H1 (cell line): ENCODE measurements around the gene GLS2. TPM values are rescaled to one million over a fixed set of nuclear protein-coding genes. Genes with fewer than 3 reads are reported as not detected.

ENCODE experiments used
- CTCF ChIA-PET: fragments of 300-600 bp; sonication (Branson Sonifier 250); formaldehyde crosslinking; loops from one replicate; lab custom pipeline; 2021; ENCODE audit not compliant: partially characterized antibody; lab: Charles Lee
- POLR2A ChIA-PET: fragments of 300-600 bp; sonication (Branson Sonifier 250); formaldehyde crosslinking; loops from one replicate; lab custom pipeline; 2021; ENCODE audit warnings: inconsistent platforms; ENCODE audit not compliant: partially characterized antibody; lab: Charles Lee
- DNase-seq, 2 experiments: peaks; one replicate each; pipeline versions ENCODE4 v3.0.0 to v3.0.0-alpha.2; 2010 to 2022; ENCODE audit warnings: low spot score in 2 of 2, low read depth in 1 of 2, mixed read lengths in 1 of 2
- FAIRE-seq: peaks from 2 replicates; lab custom pipeline; 2011; peaks lifted over from hg19 to GRCh38; lab: Jason Lieb, UNC
- H2AFZ ChIP-seq: 2 replicates; pipeline ENCODE4 v1.8.1; 2012; ENCODE audit warnings: low read length, inconsistent platforms
- H2AK5ac ChIP-seq: 2 replicates; pipeline ENCODE4 v1.6.1; 2013; ENCODE audit warnings: low read depth, low read length
- H2BK120ac ChIP-seq: replicated peaks from 2 replicates; pipeline ENCODE3; 2013; ENCODE audit warnings: low read depth, low read length, inconsistent platforms
- H2BK12ac ChIP-seq: 2 replicates; pipeline ENCODE4 v1.6.1; 2013; ENCODE audit warnings: low read depth, low read length
- H2BK15ac ChIP-seq: 2 replicates; pipeline ENCODE4 v1.6.1; 2013; ENCODE audit warnings: low read length
- H2BK20ac ChIP-seq: 2 replicates; pipeline ENCODE4 v1.6.1; 2013; ENCODE audit warnings: low read length
- H2BK5ac ChIP-seq: 2 replicates; pipeline ENCODE4 v1.6.1; 2013; ENCODE audit warnings: low read depth, low read length
- H3K14ac ChIP-seq: 2 replicates; pipeline ENCODE4 v1.6.1; 2013; ENCODE audit warnings: inconsistent platforms; ENCODE audit not compliant: insufficient read length
- H3K18ac ChIP-seq: 2 replicates; pipeline ENCODE4 v1.6.1; 2013; ENCODE audit warnings: low read length; ENCODE audit errors: extremely low read depth
- H3K23ac ChIP-seq: 2 replicates; pipeline ENCODE4 v1.6.1; 2013; ENCODE audit warnings: inconsistent platforms; ENCODE audit not compliant: insufficient read length
- H3K23me2 ChIP-seq: 2 replicates; pipeline ENCODE4 v1.6.1; 2013; ENCODE audit warnings: low read depth, low read length
- H3K27ac ChIP-seq: 2 replicates; pipeline ENCODE4 v1.6.1; 2011; ENCODE audit warnings: low read depth, low read length, inconsistent platforms
- H3K27me3 ChIP-seq, 4 experiments: replicated peaks in 1 of 4; 1 replicate in 1 of 4; 2 replicates in 3 of 4; pipeline versions ENCODE4 v1.6.1 to v1.8.1; 2011 to 2013; ENCODE audit warnings: low read length in 3 of 4, mild to moderate bottlenecking in 3 of 4, inconsistent platforms in 2 of 4, mixed read lengths in 2 of 4, moderate library complexity in 1 of 4; ENCODE audit not compliant: control insufficient read depth in 3 of 4, insufficient read depth in 3 of 4; ENCODE audit errors: extremely low read depth in 1 of 4
- H3K36me3 ChIP-seq, 4 experiments: 2 replicates each; pipeline versions ENCODE4 v1.6.1 to v1.8.1; 2011 to 2013; ENCODE audit warnings: mild to moderate bottlenecking in 4 of 4, low read length in 3 of 4, moderate library complexity in 2 of 4, control low read depth in 1 of 4, inconsistent platforms in 1 of 4; ENCODE audit not compliant: insufficient read depth in 4 of 4, control insufficient read depth in 2 of 4
- H3K4ac ChIP-seq: replicated peaks from 2 replicates; pipeline ENCODE3; 2013; ENCODE audit warnings: low read length, low read depth, mixed read lengths, inconsistent platforms; ENCODE audit not compliant: insufficient read length
- H3K4me1 ChIP-seq, 4 experiments: replicated peaks in 1 of 4; 1 replicate in 1 of 4; 2 replicates in 3 of 4; pipeline versions ENCODE4 v1.6.1 to v1.8.1; 2011 to 2013; ENCODE audit warnings: low read length in 3 of 4, inconsistent platforms in 2 of 4, mixed read lengths in 1 of 4; ENCODE audit not compliant: insufficient read depth in 4 of 4, control insufficient read depth in 3 of 4
- H3K4me2 ChIP-seq, 2 experiments: 2 replicates each; pipeline versions ENCODE4 v1.6.1 to v1.8.1; 2011 to 2013; ENCODE audit warnings: low read depth in 2 of 2, low read length in 2 of 2, control low read depth in 1 of 2, inconsistent platforms in 1 of 2, mild to moderate bottlenecking in 1 of 2; ENCODE audit not compliant: insufficient read depth in 1 of 2
- H3K4me3 ChIP-seq, 4 experiments: fragments of 200-600, 300-600 bp in 1 of 4; sonication (generic), shearing (Covaris generic), sonication (Bioruptor Twin) in 1 of 4; 2 replicates each; pipeline versions ENCODE4 v1.5.1 to v1.8.1; 2011 to 2016; ENCODE audit warnings: low read length in 4 of 4, low read depth in 3 of 4, control low read depth in 2 of 4, inconsistent platforms in 2 of 4, mild to moderate bottlenecking in 2 of 4, mixed read lengths in 1 of 4, moderate library complexity in 1 of 4; ENCODE audit not compliant: insufficient read depth in 2 of 4; ENCODE audit errors: extremely low read depth in 1 of 4
- H3K56ac ChIP-seq: replicated peaks from 2 replicates; pipeline ENCODE3; 2013; ENCODE audit warnings: low read depth, mild to moderate bottlenecking, mixed read lengths, low read length, inconsistent platforms; ENCODE audit not compliant: insufficient read length
- H3K79me1 ChIP-seq: 2 replicates; pipeline ENCODE4 v1.6.1; 2013; ENCODE audit warnings: low read depth, low read length, control low read depth
- H3K79me2 ChIP-seq, 2 experiments: 2 replicates each; pipeline versions ENCODE4 v1.6.1 to v1.8.1; 2012 to 2013; ENCODE audit warnings: low read length in 2 of 2, mild to moderate bottlenecking in 2 of 2, inconsistent platforms in 1 of 2; ENCODE audit not compliant: insufficient read depth in 2 of 2, control insufficient read depth in 1 of 2
- H3K9ac ChIP-seq, 4 experiments: replicated peaks in 1 of 4; 1 replicate in 1 of 4; 2 replicates in 3 of 4; pipeline versions ENCODE4 v1.6.1 to v1.8.1; 2011 to 2013; ENCODE audit warnings: low read depth in 3 of 4, low read length in 3 of 4, control low read depth in 2 of 4, mild to moderate bottlenecking in 2 of 4, moderate library complexity in 2 of 4, inconsistent platforms in 1 of 4; ENCODE audit errors: extremely low read depth in 1 of 4
- H3K9me3 ChIP-seq, 2 experiments: 2 replicates each; pipeline versions ENCODE4 v1.6.1 to v1.8.1; 2012 to 2013; ENCODE audit warnings: mild to moderate bottlenecking in 2 of 2, moderate library complexity in 2 of 2, control low read depth in 1 of 2, inconsistent platforms in 1 of 2, low read depth in 1 of 2, low read length in 1 of 2, mixed read lengths in 1 of 2; ENCODE audit not compliant: insufficient read depth in 2 of 2
- H4K20me1 ChIP-seq, 2 experiments: replicated peaks in 1 of 2; 2 replicates each; pipeline versions ENCODE3 to v1.8.1; 2011 to 2013; ENCODE audit warnings: inconsistent platforms in 2 of 2, low read length in 2 of 2, mild to moderate bottlenecking in 1 of 2; ENCODE audit not compliant: insufficient read depth in 2 of 2, control insufficient read depth in 1 of 2
- H4K5ac ChIP-seq: 2 replicates; pipeline ENCODE4 v1.6.1; 2013; ENCODE audit warnings: low read length, low read depth, mixed read lengths, inconsistent platforms; ENCODE audit not compliant: insufficient read length
- H4K8ac ChIP-seq: 2 replicates; pipeline ENCODE4 v1.8.0; 2013; ENCODE audit warnings: mild to moderate bottlenecking, moderate library complexity, low read length, inconsistent platforms; ENCODE audit not compliant: insufficient read depth; ENCODE audit errors: extremely low read depth
- H4K91ac ChIP-seq: replicated peaks from 2 replicates; pipeline ENCODE3; 2013; ENCODE audit warnings: low read length, mixed read lengths, inconsistent platforms; ENCODE audit not compliant: insufficient read length
- CBX5 ChIP-seq: fragments of 300-800, 300-1000 bp; sonication (generic); IDR thresholded peaks from 2 replicates; pipeline ENCODE4 v1.7.1; 2016; ENCODE audit warnings: antibody characterized with exemption, low read length, low read depth
- CREB1 ChIP-seq: IDR thresholded peaks from 2 replicates; pipeline ENCODE4 v1.6.1; 2012; ENCODE audit warnings: inconsistent platforms
- GTF2F1 ChIP-seq: IDR thresholded peaks from 2 replicates; pipeline ENCODE4 v1.6.1; 2012; ENCODE audit warnings: low read depth, low read length, improper control_type of control experiment, borderline replicate concordance
- MAFK ChIP-seq: IDR thresholded peaks from 2 replicates; pipeline ENCODE4 v1.6.1; 2012; ENCODE audit warnings: low read depth, mild to moderate bottlenecking, improper control_type of control experiment, low read length
- RAD21 ChIP-seq, 2 experiments: IDR thresholded peaks in 1 of 2; conservative IDR thresholded peaks in 1 of 2; 2 replicates each; pipeline ENCODE4 v1.6.1; 2011; ENCODE audit warnings: low read depth in 2 of 2, low read length in 2 of 2, improper control_type of control experiment in 1 of 2, inconsistent platforms in 1 of 2, mild to moderate bottlenecking in 1 of 2, moderate library complexity in 1 of 2
- WGBS, 2 experiments: shearing (Covaris generic) in 1 of 2; methylation state at CpG; one replicate each; pipeline versions ENCODE4 v1.1.6 to v1.1.7; 2013 to 2015; ENCODE audit warnings: low lambda C conversion rate in 2 of 2, mixed read lengths in 2 of 2, inconsistent platforms in 1 of 2, low coverage in 1 of 2, missing lambda C conversion rate in 1 of 2; ENCODE audit not compliant: insufficient replicate concordance in 2 of 2, insufficient coverage in 1 of 2, insufficient read length in 1 of 2; ENCODE audit errors: extremely low coverage in 1 of 2, missing lambda C conversion rate in 1 of 2; 5-methylcytosine and 5-hydroxymethylcytosine counted together
- polyA plus RNA-seq, 7 experiments: library from polyadenylated mRNA; depleted of rRNA in 3 of 7; stranded (reverse) in 5 of 7; unstranded in 2 of 7; fragments of >200 nt in 5 of 7; fragments of 200-250 nt in 2 of 7; gene quantifications; 1 replicate in 5 of 7; 2 replicates in 1 of 7; 4 replicates in 1 of 7; pipeline versions ENCODE4 v1.2.1 to v1.2.3, GENCODE V29; 2011 to 2013; ENCODE audit warnings: missing spikeins in 2 of 7, mixed read lengths in 2 of 7
- total RNA-seq: library from RNA; stranded (reverse); fragmentation: NEBNext Ultra II Directional; extraction: Animal tissue kit (Norgen Biotek cat#: 25700); gene quantifications from 2 replicates; pipeline ENCODE4 v1.2.1, GENCODE V29; 2021

GLS2 gene
- total and polyA plus RNA-seq, 2 of the 8 experiments (the other 6 are each of a cell fraction or from before 2014, with no cell fraction given), result 14.5 to 20.1 TPM

GRCh38 chr12:56425940-56426438 is 62.0 kb downstream of the GLS2 start:
- Histone ChIP-seq H3K23me2 (no peaks in the 10 kb centered on the region), H2BK12ac (no peak overlapping the region), H4K91ac (no peak overlapping the region), H3K9ac (no peak overlapping the region), H3K4me2 (no peak overlapping the region), H3K18ac (no peak overlapping the region), H2AFZ (no peak overlapping the region), H4K5ac (no peak overlapping the region), H2AK5ac (no peak overlapping the region), H3K79me1 (no peaks in the 10 kb centered on the region), H3K4me3 (no peak overlapping the region), H2BK5ac (no peak overlapping the region), H3K14ac (no peak overlapping the region), H2BK15ac (no peak overlapping the region), H3K9me3 (no peaks in the 10 kb centered on the region), H3K56ac (no peak overlapping the region), H2BK20ac (no peak overlapping the region), H4K8ac (no peak overlapping the region), H2BK120ac (no peak overlapping the region), H3K79me2 (no peaks in the 10 kb centered on the region), H3K23ac (no peak overlapping the region), H3K4me1 (no peaks in the 10 kb centered on the region), H3K36me3 (peaks cover 44 to 86% (median 72%) of the 10 kb centered on the region in 4 experiments), H4K20me1 (no peaks in the 10 kb centered on the region), H3K4ac (no peak overlapping the region), H3K27me3 (no peaks in the 10 kb centered on the region), H3K27ac (no peak overlapping the region)
- POLR2A ChIA-PET, result interaction anchor here (1.2 kb wide), 1 partner anchor 25 kb away, joined by 4 read pairs; no protein-coding TSS in a partner anchor
- DNase-seq (no peak), FAIRE-seq (no peak)
- no peak for TF ChIP-seq CREB1
- TF ChIP-seq CBX5, result no peak
- TF ChIP-seq MAFK, result no peak
- no peak for TF ChIP-seq GTF2F1
- no peak for TF ChIP-seq RAD21 (IDR thresholded peaks at IDR 0.05 in 1 of 2, conservative IDR thresholded peaks at IDR 0.05 in 1 of 2; ENCODE audit: low read depth in 2 of 2, low read length in 2 of 2)
- CTCF ChIA-PET, result interaction anchor here (0.9 to 1.9 kb wide), 5 partner anchors 8 to 174 kb away, joined by 4 to 7 read pairs (median 5); partner anchors contain the start of gene TIMELESS
- 60% methylated on average over 3 of the region's 3 CpGs; no CpG with 5 or more reads in 1 of the 2 experiments for WGBS, 2 experiments
